C4-2B (cell line): ENCODE data around the gene GTF3C5.

Experiments
- ZFX ChIP-seq: fragments of 450-650 bp; IDR thresholded peaks from 2 replicates; pipeline ENCODE4 v1.6.1; 2017
- TF ChIP-seq, protein P1 (sequence below): fragments of 450-650 bp; conservative IDR thresholded peaks from 2 replicates; pipeline ENCODE4 v1.5.1; 2017; ENCODE audit warnings: mild to moderate bottlenecking

DNA sequence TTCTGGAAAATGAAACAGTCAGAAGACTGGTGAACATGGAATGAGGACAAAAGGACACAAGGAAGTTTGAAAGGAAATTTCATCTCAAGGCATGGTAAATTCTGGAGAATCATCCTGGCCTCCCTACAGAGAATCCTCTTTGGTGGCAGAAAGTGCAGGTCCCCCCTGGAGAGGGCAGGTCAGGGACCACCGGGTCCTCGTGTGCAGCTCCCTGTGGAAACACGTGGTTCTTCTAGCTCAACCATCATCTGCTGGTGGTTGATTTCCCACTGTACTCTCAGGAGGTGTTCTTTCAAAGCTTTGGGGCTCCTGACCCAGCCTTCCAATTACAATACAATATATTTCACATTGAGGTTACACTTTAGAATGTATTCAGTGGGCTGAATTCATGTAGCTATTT, 2.6 kb upstream of the GTF3C5 start:
- TF ChIP-seq, protein P1, sequence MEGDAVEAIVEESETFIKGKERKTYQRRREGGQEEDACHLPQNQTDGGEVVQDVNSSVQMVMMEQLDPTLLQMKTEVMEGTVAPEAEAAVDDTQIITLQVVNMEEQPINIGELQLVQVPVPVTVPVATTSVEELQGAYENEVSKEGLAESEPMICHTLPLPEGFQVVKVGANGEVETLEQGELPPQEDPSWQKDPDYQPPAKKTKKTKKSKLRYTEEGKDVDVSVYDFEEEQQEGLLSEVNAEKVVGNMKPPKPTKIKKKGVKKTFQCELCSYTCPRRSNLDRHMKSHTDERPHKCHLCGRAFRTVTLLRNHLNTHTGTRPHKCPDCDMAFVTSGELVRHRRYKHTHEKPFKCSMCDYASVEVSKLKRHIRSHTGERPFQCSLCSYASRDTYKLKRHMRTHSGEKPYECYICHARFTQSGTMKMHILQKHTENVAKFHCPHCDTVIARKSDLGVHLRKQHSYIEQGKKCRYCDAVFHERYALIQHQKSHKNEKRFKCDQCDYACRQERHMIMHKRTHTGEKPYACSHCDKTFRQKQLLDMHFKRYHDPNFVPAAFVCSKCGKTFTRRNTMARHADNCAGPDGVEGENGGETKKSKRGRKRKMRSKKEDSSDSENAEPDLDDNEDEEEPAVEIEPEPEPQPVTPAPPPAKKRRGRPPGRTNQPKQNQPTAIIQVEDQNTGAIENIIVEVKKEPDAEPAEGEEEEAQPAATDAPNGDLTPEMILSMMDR = no peak
- TF ChIP-seq ZFX = no peak
